Kidney (tissue), 14 donors: ENCODE results near the gene NEU2. TPM values are rescaled to one million over a fixed set of nuclear protein-coding genes. Genes with fewer than 3 reads are reported as not detected.

Experiments
- DNase-seq, 5 donors: peaks; one replicate each; pipeline ENCODE4 v3.0.0-alpha.2; 2013 to 2020
- FAIRE-seq: peaks from 2 replicates; lab custom pipeline; 2012; peaks lifted over from hg19 to GRCh38; lab: Jason Lieb, UNC
- H3K27ac ChIP-seq, 2 donors: one replicate each; pipeline ENCODE4 v1.7.0; 2013; ENCODE audit warnings: low read depth in 2 of 2, low read length in 2 of 2, inconsistent platforms in 1 of 2
- H3K27me3 ChIP-seq: one replicate; pipeline ENCODE4 v1.7.1; 2013; ENCODE audit warnings: low read length, inconsistent platforms; ENCODE audit not compliant: control insufficient read depth, insufficient read depth
- H3K36me3 ChIP-seq, 3 donors: one replicate each; pipeline versions ENCODE4 v1.7.0 to v1.7.1; 2013; ENCODE audit warnings: low read length in 3 of 3, control low read depth in 1 of 3, inconsistent platforms in 1 of 3; ENCODE audit not compliant: insufficient read depth in 3 of 3, control insufficient read depth in 2 of 3
- H3K4me1 ChIP-seq, 3 donors: one replicate each; pipeline versions ENCODE4 v1.7.0 to v1.7.1; 2013; ENCODE audit warnings: low read length in 3 of 3, inconsistent platforms in 1 of 3, low read depth in 1 of 3; ENCODE audit not compliant: control insufficient read depth in 2 of 3, insufficient read depth in 2 of 3
- H3K4me3 ChIP-seq, 3 donors: one replicate each; pipeline versions ENCODE4 v1.7.0 to v1.8.1; 2013; ENCODE audit warnings: low read length in 3 of 3, control low read depth in 1 of 3, inconsistent platforms in 1 of 3
- H3K9ac ChIP-seq, 3 donors: one replicate each; pipeline versions ENCODE4 v1.7.0 to v1.7.1; 2013; ENCODE audit warnings: low read length in 3 of 3, control low read depth in 1 of 3, inconsistent platforms in 1 of 3
- H3K9me3 ChIP-seq, 3 donors: one replicate each; pipeline versions ENCODE4 v1.7.0 to v1.7.1; 2013; ENCODE audit warnings: low read length in 3 of 3, control low read depth in 1 of 3, inconsistent platforms in 1 of 3; ENCODE audit not compliant: control insufficient read depth in 2 of 3, insufficient read depth in 1 of 3
- intact Hi-C: fragments of 100-400 bp; cut with DNase I; formaldehyde crosslinking; loops from one replicate; pipeline ENCODE4 v1.11.1; 2022
- polyA plus RNA-seq: library from polyadenylated mRNA; stranded (reverse); fragments of 350-450 nt; fragmentation: Illumina TruSeq; extraction: RNeasy Lipid Tissue Mini Kit (QIAGEN cat#74804); gene quantifications from one replicate; pipeline ENCODE4 v1.2.3, GENCODE V29; 2014; ENCODE audit warnings: low read depth, low replicate concordance; ENCODE audit not compliant: insufficient read depth
- total RNA-seq: library from RNA; stranded (reverse); fragmentation: NEBNext Ultra II Directional; extraction: Animal tissue kit (Norgen Biotek cat#: 25700); gene quantifications from one replicate; pipeline ENCODE4 v1.2.1, GENCODE V29; 2021
- TF ChIP-seq, protein P1 (sequence below): IDR thresholded peaks from 3 replicates; pipeline ENCODE4 v1.5.1; 2012; ENCODE audit warnings: mild to moderate bottlenecking, moderate library complexity, borderline replicate concordance; ENCODE audit not compliant: insufficient read depth; ENCODE audit errors: extremely low read depth
- donor health status: control.
- donor health status: control.
- donor health status: control.
- donor health status: control.
- donor health status: control.
- donor health status: DM: yes; HTN: yes; CAD: no.
- donor health status: Normal renal cell carcinoma (clear cell type).

NEU2 gene
- total and polyA plus RNA-seq, 2 donors from 2014 or later = not detected

DNA sequence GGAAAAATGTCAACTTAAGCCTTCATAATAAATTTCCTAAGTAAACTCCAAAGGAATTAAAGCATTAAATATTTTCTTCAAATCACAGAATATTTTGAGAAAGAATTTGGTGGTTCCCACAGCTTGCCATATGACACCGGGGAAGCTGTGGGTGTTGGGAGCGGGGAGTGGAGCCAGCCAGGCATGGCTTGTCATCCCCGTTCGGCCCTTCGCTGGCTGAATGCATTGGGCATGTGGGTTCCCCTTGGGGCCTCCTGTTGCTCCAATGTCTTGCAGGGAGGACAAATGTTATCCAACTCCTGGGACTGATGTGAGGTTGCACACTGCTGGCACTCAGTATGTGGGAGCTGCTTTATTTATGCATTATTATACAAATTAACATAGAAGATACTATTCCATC, 38.0 kb upstream of the NEU2 start:
- Histone ChIP-seq H3K9me3 (peaks cover 0 to 6% (median 0%) of the 10 kb centered on the region in 3 donors), H3K27ac (no peak overlapping the region), H3K9ac (no peak overlapping the region), H3K4me1 (no peaks in the 10 kb centered on the region), H3K4me3 (no peak overlapping the region), H3K36me3 (no peaks in the 10 kb centered on the region), H3K27me3 (no peaks in the 10 kb centered on the region)
- TF ChIP-seq, protein P1, sequence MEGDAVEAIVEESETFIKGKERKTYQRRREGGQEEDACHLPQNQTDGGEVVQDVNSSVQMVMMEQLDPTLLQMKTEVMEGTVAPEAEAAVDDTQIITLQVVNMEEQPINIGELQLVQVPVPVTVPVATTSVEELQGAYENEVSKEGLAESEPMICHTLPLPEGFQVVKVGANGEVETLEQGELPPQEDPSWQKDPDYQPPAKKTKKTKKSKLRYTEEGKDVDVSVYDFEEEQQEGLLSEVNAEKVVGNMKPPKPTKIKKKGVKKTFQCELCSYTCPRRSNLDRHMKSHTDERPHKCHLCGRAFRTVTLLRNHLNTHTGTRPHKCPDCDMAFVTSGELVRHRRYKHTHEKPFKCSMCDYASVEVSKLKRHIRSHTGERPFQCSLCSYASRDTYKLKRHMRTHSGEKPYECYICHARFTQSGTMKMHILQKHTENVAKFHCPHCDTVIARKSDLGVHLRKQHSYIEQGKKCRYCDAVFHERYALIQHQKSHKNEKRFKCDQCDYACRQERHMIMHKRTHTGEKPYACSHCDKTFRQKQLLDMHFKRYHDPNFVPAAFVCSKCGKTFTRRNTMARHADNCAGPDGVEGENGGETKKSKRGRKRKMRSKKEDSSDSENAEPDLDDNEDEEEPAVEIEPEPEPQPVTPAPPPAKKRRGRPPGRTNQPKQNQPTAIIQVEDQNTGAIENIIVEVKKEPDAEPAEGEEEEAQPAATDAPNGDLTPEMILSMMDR = no peak
- FAIRE-seq (no peak), DNase-seq (peak in 3 of 5 donors; percentile 43 to 56 (median 44))
- intact Hi-C loops = no loop called here

DNA sequence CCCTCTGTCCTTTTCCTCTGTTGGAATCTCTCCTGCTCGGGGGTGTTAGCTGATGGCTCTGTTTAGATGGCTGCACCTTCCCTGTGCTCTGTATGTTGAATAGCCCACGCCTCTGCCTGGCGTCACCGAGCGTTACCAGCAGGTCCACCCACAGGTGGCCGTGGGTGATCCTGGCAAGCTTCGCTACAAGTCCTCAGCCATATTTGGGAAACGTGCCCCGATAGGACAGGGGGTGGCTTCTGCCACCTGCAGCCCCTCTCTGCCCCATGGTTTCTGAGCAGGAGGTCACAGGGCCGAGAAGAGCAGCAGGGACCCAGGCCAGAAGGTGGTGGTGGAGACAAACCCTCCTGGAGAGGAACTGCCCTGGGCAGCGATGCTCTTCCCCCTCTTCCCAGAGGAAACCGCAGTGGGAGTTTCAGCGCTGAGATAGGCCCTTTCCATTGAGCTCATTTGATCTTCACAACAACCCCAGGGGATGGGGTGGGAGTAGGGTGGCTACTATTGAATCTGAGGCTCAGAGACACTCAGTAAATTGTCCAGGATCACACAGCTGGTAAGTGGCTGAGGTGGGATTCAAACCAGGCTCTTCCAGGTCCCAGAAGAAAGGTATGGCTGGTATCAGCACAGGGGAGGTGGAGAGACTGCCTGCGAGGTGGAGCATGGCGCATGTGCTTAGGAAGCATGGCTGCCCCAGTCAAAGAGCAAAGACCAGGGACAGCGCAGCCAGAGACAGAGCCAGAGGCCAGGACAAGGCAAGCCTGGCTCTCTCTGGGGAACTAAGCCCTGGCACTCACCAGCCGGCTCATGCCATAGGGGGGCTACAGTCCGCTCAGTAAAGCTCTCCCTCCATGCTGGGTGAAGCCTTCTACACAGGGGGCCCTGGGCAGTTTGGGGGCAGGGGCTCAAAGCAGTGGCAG, 34.5 kb upstream of the NEU2 start:
- no peak for FAIRE-seq
- TF ChIP-seq, protein P1 = no peak

GRCh38 chr2:232998666-232998985, 33.8 kb upstream of the NEU2 start:
- DNase-seq = no peak
- no peaks in the 10 kb centered on the region for H3K27me3 ChIP-seq
- no peak overlapping the region for H3K9ac ChIP-seq
- no peak overlapping the region for H3K4me3 ChIP-seq
- H3K4me1 ChIP-seq = no peaks in the 10 kb centered on the region
- H3K27ac ChIP-seq = no peak overlapping the region
- intact Hi-C loops = no loop called here
- peaks cover 0 to under 1% (median 0%) of the 10 kb centered on the region in 3 donors for H3K9me3 ChIP-seq
- TF ChIP-seq, protein P1 = no peak
- no peaks in the 10 kb centered on the region for H3K36me3 ChIP-seq
- no peak for FAIRE-seq

More for the DNA sequence above, 34.5 kb upstream of the NEU2 start:
- DNase-seq = no peak
- Histone ChIP-seq H3K4me3 (no peak overlapping the region), H3K4me1 (no peaks in the 10 kb centered on the region), H3K27ac (no peak overlapping the region), H3K9ac (no peak overlapping the region), H3K36me3 (no peaks in the 10 kb centered on the region), H3K27me3 (no peaks in the 10 kb centered on the region), H3K9me3 (peaks cover 0 to 6% (median 0%) of the 10 kb centered on the region in 3 donors)
- intact Hi-C loops = no loop called here
